Heart left ventricle (tissue), 16 donors: ENCODE data around the gene TMEM51. TPM values are rescaled to one million over a fixed set of nuclear protein-coding genes. Genes with fewer than 3 reads are reported as not detected.
A peak's percentile ranks its signal among the peaks of the same experiment; 100 is the strongest.

ENCODE experiments used
- ATAC-seq, 4 donors: fragments of 200-7000 bp; cut with Tn5 transposase; one replicate each; pipeline ENCODE4 v1.9.1; 2020 to 2022; ENCODE audit warnings: moderate library complexity in 4 of 4, mild to moderate bottlenecking in 3 of 4, moderate number of reproducible peaks in 1 of 4
- DNase-seq, 5 donors: peaks; one replicate each; pipeline ENCODE4 v3.0.0-alpha.2; 2020
- H3K27ac ChIP-seq, 12 donors: fragments of 200-600 bp; sonication (generic) in 4 of 12; one replicate each; pipeline versions ENCODE4 v1.5.0 to v1.8.0; 2016 to 2022; ENCODE audit warnings: mild to moderate bottlenecking in 2 of 12
- H3K27me3 ChIP-seq, 9 donors: fragments of 200-600 bp; sonication (generic) in 2 of 9; one replicate each; pipeline versions ENCODE4 v1.5.1 to v1.8.0; 2016 to 2022; ENCODE audit warnings: mild to moderate bottlenecking in 3 of 9
- H3K36me3 ChIP-seq, 9 donors: fragments of 200-600 bp; sonication (generic) in 2 of 9; one replicate each; pipeline versions ENCODE4 v1.5.0 to v1.8.0; 2018 to 2022; ENCODE audit warnings: mild to moderate bottlenecking in 2 of 9
- H3K4me1 ChIP-seq, 12 donors: fragments of 200-600 bp; sonication (generic) in 4 of 12; one replicate each; pipeline versions ENCODE4 v1.5.0 to v1.8.0; 2016 to 2022; ENCODE audit warnings: mild to moderate bottlenecking in 3 of 12
- H3K4me3 ChIP-seq, 12 donors: fragments of 200-600 bp; sonication (generic) in 4 of 12; one replicate each; pipeline versions ENCODE4 v1.5.0 to v1.8.0; 2017 to 2022; ENCODE audit warnings: mild to moderate bottlenecking in 9 of 12, moderate library complexity in 4 of 12
- H3K9me3 ChIP-seq, 12 donors: fragments of 200-600 bp; sonication (generic) in 4 of 12; one replicate each; pipeline versions ENCODE4 v1.5.0 to v1.8.0; 2016 to 2022; ENCODE audit warnings: mild to moderate bottlenecking in 1 of 12
- CTCF ChIP-seq, 12 donors: fragments of 200-600 bp; sonication (generic) in 4 of 12; IDR thresholded peaks; one replicate each; pipeline versions ENCODE4 v1.5.0 to v1.8.0; 2018 to 2022; ENCODE audit warnings: antibody characterized with exemption in 12 of 12, mild to moderate bottlenecking in 5 of 12
- POLR2A ChIP-seq, 2 donors: fragments of 450-650 bp; IDR thresholded peaks; one replicate each; pipeline ENCODE4 v1.6.1; 2017; ENCODE audit warnings: antibody characterized with exemption in 2 of 2, mild to moderate bottlenecking in 2 of 2, moderate library complexity in 2 of 2
- WGBS, 4 donors: extraction: QIAGEN DNeasy Blood & Tissue Kit in 2 of 4; methylation state at CpG; one replicate each; pipeline versions ENCODE4 v1.1.5 to v1.1.7; 2013 to 2018; 5-methylcytosine and 5-hydroxymethylcytosine counted together
- intact Hi-C, 10 donors: fragments of 100-400 bp; cut with DNase I; formaldehyde crosslinking; loops; one replicate each; pipeline versions ENCODE4 v1.11.1 to v1.14.2; 2022
- polyA plus RNA-seq, 2 donors: library from polyadenylated mRNA; stranded (reverse); fragments of 200-250 nt; gene quantifications; one replicate each; pipeline ENCODE4 v1.2.3, GENCODE V29; 2013
- total RNA-seq, 9 donors: library from RNA; depleted of rRNA in 2 of 9; stranded (reverse); fragments of >200 nt in 2 of 9; fragmentation: NEBNext Ultra II Directional in 3 of 9; extraction: Animal tissue kit (Norgen Biotek cat#: 25700) in 3 of 9; gene quantifications; one replicate each; pipeline versions ENCODE4 v1.1.0 to v1.2.4, GENCODE V29; 2016 to 2023
- donor health status: ischemic (EF 13 %, LVEDD 7.1; RV severe dilation, severe dysfunction).
- donor health status: healthy with polysubstance abuse.
- donor health status: DM: no; HTN: yes; CAD: no.
- donor health status: DM: no; HTN: no; CAD: no.
- donor health status: ischemic (EF 25% LVEDD 6.9; RV normal size, moderate dysfunction).
- donor health status: ischemic (EF 25% LVEDD 5.7; RV mildly dilated, moderate dysfunction).
- donor health status: healthy.
- donor health status: DM: yes; HTN: yes; CAD: no.
- donor health status: ischemic (EF 35%, LVEDD 5.7; RV mildly dilated, moderate dysfunction).
- donor health status: nonischemic (EF 11% LVEDD 7.7; RV severe dilation, severe dysfunction).
- donor health status: DM: yes; HTN: yes; CAD: no.
- donor health status: PGD.
- donor health status: ischemic (EF 29% LVEDD 5.4; RV normal size, mild dysfunction).
- donor health status: nonischemic (EF 23%, LVEDD 6.1; RV moderate dilation, normal function).

TMEM51 gene
- total and polyA plus RNA-seq, 11 donors: 2.0 to 9.5 (median 3.8) TPM

- 67 to 73% (median 70%) methylated on average over 13 of the region's 13 CpGs for WGBS, 4 donors
- H3K36me3 ChIP-seq: no peaks in the 10 kb centered on the region
- ATAC-seq (no peak), DNase-seq (no peak)
- H3K27me3 ChIP-seq: peaks cover 0 to 9% (median 0%) of the 10 kb centered on the region in 9 donors
- intact Hi-C loops: loop anchor here in 4 of 10 donors (5.0 to 10.0 kb wide), 3 partner anchors 54 to 276 kb away; partner anchors contain the start of gene CTRC (in 2 of the 4)
- peak overlapping the region in 6 of 12 donors; percentile 13 to 91 (median 40) for H3K27ac ChIP-seq
- TF ChIP-seq POLR2A (IDR thresholded peaks at IDR 0.05) (no peak), CTCF (IDR thresholded peaks at IDR 0.05) (no peak)
- no peaks in the 10 kb centered on the region for H3K9me3 ChIP-seq
- H3K4me1 ChIP-seq: peaks cover 0 to 61% (median 16%) of the 10 kb centered on the region in 12 donors
- H3K4me3 ChIP-seq: peak overlapping the region in 3 of 12 donors; percentile 5 to 11 (median 9)
Measured at GRCh38 chr1:15158506-15159165, 5.1 kb downstream of the TMEM51 start.

- peaks cover 0 to 57% (median 16%) of the 10 kb centered on the region in 12 donors for H3K4me1 ChIP-seq
- 53 to 62% (median 57%) methylated on average over 7 of the region's 7 CpGs for WGBS, 4 donors
- intact Hi-C loops: loop anchor here in 4 of 10 donors (5.0 to 10.0 kb wide), 3 partner anchors 53 to 276 kb away; partner anchors contain the start of gene CTRC (in 2 of the 4)
Measured at GRCh38 chr1:15159166-15159555, 5.6 kb downstream of the TMEM51 start.

GRCh38 chr1:15160626-15161025 is 7.1 kb downstream of the TMEM51 start:
- ATAC-seq (no peak), DNase-seq (no peak)
- Histone ChIP-seq H3K4me1 (peaks cover 0 to 42% (median 9%) of the 10 kb centered on the region in 12 donors), H3K27me3 (no peaks in the 10 kb centered on the region), H3K4me3 (no peak overlapping the region), H3K27ac (peak overlapping the region in 1 of 12 donors; percentile 91), H3K36me3 (no peaks in the 10 kb centered on the region), H3K9me3 (no peaks in the 10 kb centered on the region)
- TF ChIP-seq CTCF (IDR thresholded peaks at IDR 0.05) (no peak), POLR2A (IDR thresholded peaks at IDR 0.05) (no peak)
- 68 to 80% (median 75%) methylated on average over 8 of the region's 8 CpGs for WGBS, 4 donors
- intact Hi-C loops: no loop called here

More at GRCh38 chr1:15159166-15159555, 5.6 kb downstream of the TMEM51 start:
- no peaks in the 10 kb centered on the region for H3K9me3 ChIP-seq
- ATAC-seq (no peak), DNase-seq (no peak)
- no peaks in the 10 kb centered on the region for H3K36me3 ChIP-seq
- H3K27me3 ChIP-seq: peaks cover 0 to 4% (median 0%) of the 10 kb centered on the region in 9 donors
- peak overlapping the region in 3 of 12 donors; percentile 5 to 11 (median 9) for H3K4me3 ChIP-seq
- peak overlapping the region in 6 of 12 donors; percentile 13 to 91 (median 40) for H3K27ac ChIP-seq
- TF ChIP-seq POLR2A (IDR thresholded peaks at IDR 0.05) (no peak), CTCF (IDR thresholded peaks at IDR 0.05) (no peak)

GRCh38 chr1:15167386-15167785 is 13.8 kb downstream of the TMEM51 start:
- TF ChIP-seq CTCF (IDR thresholded peaks at IDR 0.05) (no peak), POLR2A (IDR thresholded peaks at IDR 0.05) (no peak)

More at GRCh38 chr1:15167386-15167785, 13.8 kb downstream of the TMEM51 start:
- Histone ChIP-seq H3K4me1 (peaks cover 0 to 22% (median 0%) of the 10 kb centered on the region in 12 donors), H3K36me3 (no peaks in the 10 kb centered on the region), H3K4me3 (no peak overlapping the region), H3K27ac (no peak overlapping the region), H3K9me3 (no peaks in the 10 kb centered on the region), H3K27me3 (no peaks in the 10 kb centered on the region)
- intact Hi-C loops: no loop called here
- 55 to 81% (median 60%) methylated on average over 3 of the region's 3 CpGs for WGBS, 4 donors
- DNase-seq (no peak), ATAC-seq (no peak)
